Hepatocyte (in vitro differentiated cells): ENCODE measurements around the gene ULK4. TPM values are rescaled to one million over a fixed set of nuclear protein-coding genes. Genes with fewer than 3 reads are reported as not detected.
"Not testable (repeated sequence)": the region's sequence is repeated elsewhere in the genome, so short reads cannot be mapped to it uniquely, and the experiment has no call there.

ENCODE experiments used
- DNase-seq: peaks from one replicate; pipeline ENCODE4 v3.0.0-alpha.2; 2016; ENCODE audit warnings: low spot score
- H2AFZ ChIP-seq: fragments of 200-600 bp; sonication (generic); 2 replicates; pipeline ENCODE4 v1.6.0; 2016; ENCODE audit warnings: antibody characterized with exemption, mild to moderate bottlenecking
- H3K27ac ChIP-seq: fragments of 200-600 bp; sonication (generic); 2 replicates; pipeline ENCODE4 v1.5.1; 2016; ENCODE audit warnings: mild to moderate bottlenecking
- H3K27me3 ChIP-seq: fragments of 200-600 bp; sonication (generic); 2 replicates; pipeline ENCODE4 v1.6.1; 2016
- H3K36me3 ChIP-seq: fragments of 200-600 bp; sonication (generic); replicated peaks from 2 replicates; pipeline ENCODE4 v1.5.1; 2016; ENCODE audit warnings: low read depth; ENCODE audit not compliant: insufficient read depth
- H3K4me1 ChIP-seq: fragments of 200-600 bp; sonication (generic); 2 replicates; pipeline ENCODE4 v1.5.1; 2016; ENCODE audit warnings: mild to moderate bottlenecking, moderate library complexity; ENCODE audit not compliant: insufficient read depth
- H3K4me2 ChIP-seq: fragments of 200-600 bp; sonication (generic); 2 replicates; pipeline ENCODE4 v1.6.0; 2016
- H3K4me3 ChIP-seq: fragments of 200-600 bp; sonication (generic); 2 replicates; pipeline ENCODE4 v1.5.1; 2016; ENCODE audit warnings: mild to moderate bottlenecking
- H3K79me2 ChIP-seq: fragments of 200-600 bp; sonication (generic); 2 replicates; pipeline ENCODE4 v1.6.0; 2017; ENCODE audit warnings: mild to moderate bottlenecking
- H3K9me2 ChIP-seq: fragments of 200-600 bp; sonication (generic); replicated peaks from 2 replicates; pipeline ENCODE4 v1.6.0; 2017; ENCODE audit warnings: mild to moderate bottlenecking; ENCODE audit not compliant: insufficient read depth
- H3K9me3 ChIP-seq: fragments of 200-600 bp; sonication (generic); 2 replicates; pipeline ENCODE4 v1.5.1; 2016; ENCODE audit warnings: low read depth, mild to moderate bottlenecking
- H4K20me1 ChIP-seq: fragments of 200-600 bp; sonication (generic); 2 replicates; pipeline ENCODE4 v1.6.0; 2016; ENCODE audit warnings: mild to moderate bottlenecking; ENCODE audit not compliant: insufficient read depth, poor library complexity, severe bottlenecking
- CTCF ChIP-seq: fragments of 200-600 bp; sonication (generic); IDR thresholded peaks from 2 replicates; pipeline ENCODE4 v1.5.1; 2016; ENCODE audit warnings: antibody characterized with exemption, mild to moderate bottlenecking; ENCODE audit not compliant: poor library complexity
- EZH2 ChIP-seq: fragments of 200-600 bp; sonication (generic); IDR thresholded peaks from 2 replicates; pipeline ENCODE4 v1.6.1; 2016; ENCODE audit warnings: antibody characterized with exemption, mild to moderate bottlenecking, borderline replicate concordance
- EZH2phosphoT487 ChIP-seq: fragments of 200-600 bp; sonication (generic); IDR thresholded peaks from one replicate; pipeline ENCODE4 v1.6.1; 2018; ENCODE audit warnings: antibody characterized with exemption, mild to moderate bottlenecking, low read depth, moderate library complexity; ENCODE audit not compliant: unreplicated experiment, severe bottlenecking
- WGBS: methylation state at CpG from one replicate; pipeline ENCODE4 v1.1.6; 2016; ENCODE audit warnings: low lambda C conversion rate; ENCODE audit errors: missing lambda C conversion rate; 5-methylcytosine and 5-hydroxymethylcytosine counted together
- polyA plus RNA-seq: library from polyadenylated mRNA; unstranded; fragments of >200 nt; fragmentation: Nextera tagmentation; extraction: Ambion mirVana; gene quantifications from 2 replicates; pipeline ENCODE4 v1.2.1, GENCODE V29; 2016
- total RNA-seq: library from RNA; depleted of rRNA; stranded (reverse); fragments of >200 nt; gene quantifications from 2 replicates; pipeline ENCODE4 v1.2.3, GENCODE V29; 2014

ULK4 gene
- total and polyA plus RNA-seq, 2 experiments from 2014 or later = 3.8 to 9.1 TPM

- Histone ChIP-seq H4K20me1 (no peaks in the 10 kb centered on the region), H3K9me3 (no peaks in the 10 kb centered on the region), H3K9me2 (no peaks in the 10 kb centered on the region), H3K36me3 (no peaks in the 10 kb centered on the region), H3K4me3 (no peak overlapping the region), H3K4me2 (no peak overlapping the region), H2AFZ (no peak overlapping the region), H3K4me1 (no peaks in the 10 kb centered on the region), H3K27me3 (no peaks in the 10 kb centered on the region), H3K27ac (no peak overlapping the region), H3K79me2 (no peaks in the 10 kb centered on the region)
- TF ChIP-seq CTCF (no peak), EZH2phosphoT487 (no peak), EZH2 (no peak)
- 69% methylated on average over 6 of the region's 6 CpGs for WGBS
- no peak for DNase-seq
These were observed 675.6 kb downstream of the ULK4 start for GRCh38 chr3:41286305-41286704.

- H4K20me1 ChIP-seq, H3K36me3 ChIP-seq, DNase-seq, H3K79me2 ChIP-seq, H3K4me1 ChIP-seq, H3K4me3 ChIP-seq, H3K9me2 ChIP-seq, H3K9me3 ChIP-seq, H2AFZ ChIP-seq, H3K4me2 ChIP-seq, H3K27ac ChIP-seq, H3K27me3 ChIP-seq: not testable (repeated sequence)
- 90% methylated on average over 3 of the region's 3 CpGs for WGBS
These were observed 677.0 kb downstream of the ULK4 start for GRCh38 chr3:41284934-41285333.

- no peaks in the 10 kb centered on the region for H4K20me1 ChIP-seq
- H3K4me3 ChIP-seq = no peak overlapping the region
- peak; percentile 21 for DNase-seq
- H3K27me3 ChIP-seq = no peaks in the 10 kb centered on the region
- no peaks in the 10 kb centered on the region for H3K79me2 ChIP-seq
- H3K36me3 ChIP-seq = no peaks in the 10 kb centered on the region
- no peak overlapping the region for H2AFZ ChIP-seq
- TF ChIP-seq CTCF = no peak
- TF ChIP-seq EZH2 = no peak
- TF ChIP-seq EZH2phosphoT487 = no peak
- no peaks in the 10 kb centered on the region for H3K9me3 ChIP-seq
- H3K4me2 ChIP-seq = no peak overlapping the region
- H3K9me2 ChIP-seq = no peaks in the 10 kb centered on the region
- no peak overlapping the region for H3K27ac ChIP-seq
- WGBS = 73% methylated on average over 16 of the region's 16 CpGs
- H3K4me1 ChIP-seq = peaks cover 8% of the 10 kb centered on the region
These were observed 684.0 kb downstream of the ULK4 start for GRCh38 chr3:41277790-41278465.

DNA sequence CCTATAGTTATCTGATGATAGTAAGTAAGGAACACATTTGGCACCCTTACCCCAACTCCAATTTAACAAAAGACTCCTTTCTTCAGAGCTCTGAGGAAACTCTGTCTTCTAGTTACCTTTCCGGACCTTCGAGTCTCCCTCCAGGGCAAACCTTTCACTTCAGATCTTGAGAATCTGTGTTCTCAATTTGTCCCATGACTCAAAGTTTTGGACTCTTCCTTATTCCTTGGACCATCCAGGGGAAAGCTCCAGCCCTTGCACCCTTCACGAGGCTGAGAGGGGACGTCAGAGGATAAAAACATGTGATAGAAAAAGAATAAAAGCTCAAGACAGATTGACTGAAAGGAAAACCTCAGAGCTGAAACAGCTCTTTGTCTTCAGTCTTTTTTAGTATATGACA lies 685.7 kb downstream of the ULK4 start:
- H3K4me2 ChIP-seq = no peak overlapping the region
- no peaks in the 10 kb centered on the region for H3K79me2 ChIP-seq
- no peak overlapping the region for H2AFZ ChIP-seq
- H3K27ac ChIP-seq = no peak overlapping the region
- 84% methylated on average over 4 of the region's 4 CpGs for WGBS
- peaks cover 8% of the 10 kb centered on the region for H3K4me1 ChIP-seq
- no peaks in the 10 kb centered on the region for H3K36me3 ChIP-seq
- H3K9me2 ChIP-seq = no peaks in the 10 kb centered on the region
- H4K20me1 ChIP-seq = no peaks in the 10 kb centered on the region
- TF ChIP-seq EZH2phosphoT487 = no peak
- TF ChIP-seq CTCF = no peak
- no peak for TF ChIP-seq EZH2
- no peaks in the 10 kb centered on the region for H3K9me3 ChIP-seq
- H3K4me3 ChIP-seq = no peak overlapping the region
- DNase-seq = no peak
- no peaks in the 10 kb centered on the region for H3K27me3 ChIP-seq
